C4-2B (cell line): ENCODE data around the gene SERTAD1.

Experiments used
- CTCF ChIP-seq: fragments of 450-650 bp; conservative IDR thresholded peaks from 2 replicates; pipeline ENCODE4 v1.5.1; 2017; ENCODE audit warnings: mild to moderate bottlenecking
- ZFX ChIP-seq: fragments of 450-650 bp; IDR thresholded peaks from 2 replicates; pipeline ENCODE4 v1.6.1; 2017

- TF ChIP-seq CTCF (no peak), ZFX (no peak)
These were observed 6.7 kb downstream of the SERTAD1 start for GRCh38 chr19:40419066-40419612.
